ENCODE data around the gene PIP4P1.
A peak's percentile ranks its signal among the peaks of the same experiment; 100 is the strongest.

Gene PIP4P1

GRCh38 chr14:20435582-20436362 lies 25.5 kb downstream of the PIP4P1 start, which contains the start of gene KLHL33:
TSS of gene KLHL33 (minus strand) at chr14:20436166. CDS start at chr14:20435811, 355 bp downstream.
- DNase-seq (ENCODE audit: low read depth in 2 of 2), result no peak

GRCh38 chr14:20434701-20435581 lies 26.3 kb downstream of the PIP4P1 start:
- no peak for DNase-seq (ENCODE audit: low read depth in 2 of 2)

DNA sequence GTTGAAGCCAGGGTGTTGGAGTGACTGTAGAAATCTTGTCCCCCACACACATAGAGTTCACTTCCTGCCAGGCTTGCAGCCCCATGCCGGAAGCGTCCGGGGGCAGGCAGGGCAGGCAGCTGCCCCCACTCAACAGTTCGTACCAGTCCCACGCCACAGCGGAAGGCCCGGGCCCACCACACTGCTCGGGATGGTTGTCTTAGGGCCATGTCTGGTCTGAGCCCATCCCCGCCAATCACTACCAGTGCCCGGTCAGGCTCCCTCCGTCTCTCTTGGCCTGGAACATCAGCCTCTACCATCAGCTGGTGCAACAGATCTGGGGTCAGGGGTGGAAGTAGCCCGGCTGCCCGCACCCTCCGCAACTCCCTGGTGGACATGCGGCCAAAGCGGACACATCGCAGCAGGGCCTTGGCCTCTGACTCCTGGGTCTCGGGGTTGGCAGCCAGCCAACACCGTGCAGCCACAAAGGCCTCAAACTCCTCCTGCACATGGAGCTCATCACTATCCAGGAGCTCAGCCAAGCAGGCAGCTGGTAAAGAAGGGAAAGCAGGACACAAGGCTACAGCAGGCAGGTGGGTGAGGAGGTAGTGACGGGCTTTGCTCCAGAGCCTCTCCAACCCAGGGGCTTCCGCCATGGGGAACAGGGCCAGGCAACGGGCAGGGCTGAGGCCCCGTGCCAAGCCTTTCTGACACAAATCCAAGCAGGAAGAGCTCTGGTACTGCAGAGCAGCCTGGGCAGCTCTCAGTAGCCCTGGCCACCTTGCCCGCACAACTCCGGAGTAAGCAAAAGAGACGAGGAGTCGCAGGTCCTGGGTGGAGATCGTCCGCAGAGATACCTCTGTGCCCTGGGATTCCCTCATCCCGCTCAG lies 31.2 kb downstream of the PIP4P1 start:
- no peak for DNase-seq (ENCODE audit: low read depth in 2 of 2)

GRCh38 chr14:20428802-20429201 lies 32.4 kb downstream of the PIP4P1 start:
- no peak for DNase-seq (ENCODE audit: low read depth in 2 of 2)

DNA sequence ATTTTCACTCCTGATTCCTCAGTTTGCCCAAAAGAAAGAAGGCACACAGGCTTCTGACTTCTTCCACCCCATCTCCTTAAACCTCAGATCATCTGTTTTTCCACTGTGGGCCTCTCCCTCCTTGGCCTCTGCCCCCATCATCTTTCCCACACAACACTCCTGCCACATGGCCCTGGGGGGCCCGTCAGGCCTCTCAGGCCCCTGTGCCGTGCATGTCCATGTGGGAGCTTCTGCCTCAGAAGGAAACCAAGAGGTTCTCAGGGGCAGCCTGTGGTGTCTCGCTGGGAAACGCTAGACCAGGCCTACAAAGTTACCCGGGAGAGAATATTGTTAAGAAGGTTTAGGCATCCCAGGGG lies 33.2 kb downstream of the PIP4P1 start:
- DNase-seq (ENCODE audit: low read depth in 2 of 2), result no peak

DNA sequence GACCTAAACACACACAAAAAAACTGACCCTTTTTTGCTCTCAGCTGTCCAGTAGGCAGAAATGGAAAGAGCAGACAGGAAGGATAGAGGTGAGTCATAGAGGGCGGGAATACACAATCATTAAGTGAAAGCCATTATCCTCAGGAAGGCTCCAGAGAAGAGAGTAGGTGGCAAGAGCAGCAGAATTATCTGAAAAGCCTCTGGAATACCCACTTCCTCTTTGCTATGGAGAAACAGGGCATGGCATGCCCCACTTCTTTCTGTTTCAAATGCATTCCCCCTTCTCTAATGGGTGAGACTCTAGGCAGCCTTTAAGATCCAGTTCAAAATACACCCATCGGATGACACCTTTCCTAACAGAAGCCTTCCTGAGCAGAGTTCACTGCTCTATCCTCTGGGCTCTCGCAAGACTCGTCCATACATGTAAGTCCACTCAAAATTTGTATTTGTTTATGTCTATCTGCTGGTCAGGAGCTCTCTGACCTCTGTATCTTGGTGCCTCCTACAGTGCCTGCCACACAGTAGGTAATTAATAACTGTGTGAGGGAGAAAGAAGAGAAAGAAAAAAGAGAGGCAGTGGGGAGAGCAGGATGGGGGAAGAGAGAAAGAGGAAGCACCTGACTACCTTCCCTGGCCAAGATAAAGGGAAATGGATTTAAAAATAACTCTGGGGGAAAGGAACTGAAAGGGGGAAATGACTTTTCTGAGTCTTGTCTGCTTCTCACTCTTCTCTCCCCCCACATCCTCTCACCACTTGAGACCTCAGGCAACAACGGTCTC lies 33.8 kb downstream of the PIP4P1 start:
- no peak for DNase-seq (ENCODE audit: low read depth in 2 of 2)

DNA sequence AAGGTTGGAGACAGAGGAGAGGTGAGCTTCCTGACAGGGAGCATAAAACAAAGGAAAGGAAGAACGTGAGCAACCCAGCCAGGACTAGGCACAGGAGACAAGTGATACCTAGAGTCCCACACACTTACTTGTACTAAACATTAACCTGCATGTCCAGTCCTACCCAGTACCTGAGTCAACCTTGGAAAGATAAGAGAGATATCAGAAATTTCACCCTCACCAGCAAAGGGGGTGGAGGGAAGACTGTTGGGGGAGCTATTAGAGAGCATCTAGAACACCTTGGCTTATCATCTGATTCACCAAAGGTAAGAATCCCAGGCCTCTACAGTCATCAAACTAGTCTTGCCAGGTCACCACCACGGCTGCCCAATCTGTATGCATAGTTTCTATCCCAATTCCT lies 36.4 kb downstream of the PIP4P1 start:
- DNase-seq (ENCODE audit: low read depth in 2 of 2), result no peak

DNA sequence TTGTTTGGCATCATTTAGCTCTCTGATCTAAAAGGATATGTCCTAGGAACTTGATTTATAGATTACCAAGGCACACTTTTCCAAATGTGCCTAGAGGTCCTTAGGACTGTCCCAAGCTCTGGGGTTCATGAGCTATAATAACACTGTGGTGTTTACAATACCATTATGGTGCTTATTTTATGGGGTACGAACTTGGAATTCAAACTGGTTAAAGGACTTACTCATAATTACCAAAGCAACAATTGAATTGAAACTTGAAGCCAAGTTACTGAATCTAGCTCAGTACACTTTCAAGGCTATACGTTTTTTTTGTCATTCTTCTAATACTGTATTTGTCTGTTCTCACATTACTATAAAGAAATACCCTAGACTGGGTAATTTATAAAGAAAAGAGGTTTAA lies 38.3 kb downstream of the PIP4P1 start:
- no peak for DNase-seq (ENCODE audit: low read depth in 2 of 2)

- DNase-seq (ENCODE audit: low read depth in 2 of 2), result no peak
These were observed 40.0 kb downstream of the PIP4P1 start for GRCh38 chr14:20421267-20421666.

- no peak for DNase-seq (ENCODE audit: low read depth in 2 of 2)
These were observed 41.8 kb downstream of the PIP4P1 start for GRCh38 chr14:20419419-20419818.

DNA sequence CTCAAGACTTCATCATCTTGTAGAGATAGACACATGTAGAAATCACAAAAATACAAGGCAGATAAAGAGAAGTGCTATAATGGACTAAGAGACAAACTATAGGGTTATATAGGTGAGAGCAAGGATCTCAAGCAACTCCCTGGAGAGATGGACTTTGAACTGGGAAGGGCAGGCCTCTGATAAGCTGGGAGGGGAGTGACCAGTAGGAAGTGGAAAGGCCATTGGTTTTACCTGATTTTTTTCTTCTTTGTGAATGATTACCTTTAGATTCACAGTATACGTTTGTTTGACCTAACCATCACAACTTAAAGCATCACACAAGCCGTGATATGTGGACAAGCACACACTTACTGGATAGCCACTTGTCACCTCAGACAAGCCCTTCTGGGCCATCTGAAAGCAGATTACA lies 42.7 kb downstream of the PIP4P1 start:
- no peak for DNase-seq (ENCODE audit: low read depth in 2 of 2)

DNA sequence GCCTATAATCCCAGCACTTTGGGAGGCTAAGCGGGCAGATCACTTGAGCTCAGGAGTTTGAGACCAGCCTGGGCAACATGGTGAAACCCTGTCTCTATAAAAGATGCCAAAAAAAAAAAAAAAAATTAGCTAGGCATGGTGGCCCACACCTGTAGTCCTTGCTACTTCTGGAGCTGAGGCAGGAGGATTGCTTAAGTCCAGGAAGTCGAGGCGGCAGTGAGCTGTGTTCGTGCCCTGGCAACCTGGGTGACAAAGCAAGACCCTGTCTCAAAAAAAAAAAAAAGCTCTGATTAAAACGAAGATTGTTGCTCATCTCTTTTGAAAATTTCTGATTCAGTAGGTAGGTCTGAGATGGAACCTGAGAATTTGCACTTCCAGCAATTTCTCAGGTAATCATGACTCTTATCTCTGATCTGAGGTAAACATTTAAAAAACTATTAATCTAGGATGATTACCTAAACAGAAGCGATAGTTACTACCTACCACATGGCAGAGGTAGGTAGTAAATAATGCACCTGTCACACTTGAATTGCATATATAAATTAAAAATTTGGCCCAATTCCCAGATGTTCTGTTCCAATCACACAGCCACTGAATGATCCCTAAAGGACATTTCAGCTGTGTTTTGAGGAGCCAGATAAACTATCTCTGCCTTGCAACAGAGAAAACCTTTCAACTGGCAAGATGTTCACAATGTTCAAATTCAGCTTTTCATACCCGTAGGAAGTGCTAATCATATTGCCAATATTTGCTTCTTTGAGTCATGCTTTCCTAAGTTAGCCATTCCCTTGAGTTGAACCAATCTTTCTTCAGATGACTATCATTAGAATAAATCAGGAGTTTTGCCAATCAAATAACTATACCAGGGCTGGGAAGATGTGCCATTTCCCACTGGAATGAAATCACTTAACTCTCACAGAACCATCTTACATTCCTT lies 43.7 kb downstream of the PIP4P1 start:
- no peak for DNase-seq (ENCODE audit: low read depth in 2 of 2)

- DNase-seq (ENCODE audit: low read depth in 2 of 2), result no peak
These were observed 45.0 kb downstream of the PIP4P1 start for GRCh38 chr14:20416223-20416622.

GRCh38 chr14:20415782-20416206 lies 45.4 kb downstream of the PIP4P1 start:
- no peak for DNase-seq (ENCODE audit: low read depth in 2 of 2)

DNA sequence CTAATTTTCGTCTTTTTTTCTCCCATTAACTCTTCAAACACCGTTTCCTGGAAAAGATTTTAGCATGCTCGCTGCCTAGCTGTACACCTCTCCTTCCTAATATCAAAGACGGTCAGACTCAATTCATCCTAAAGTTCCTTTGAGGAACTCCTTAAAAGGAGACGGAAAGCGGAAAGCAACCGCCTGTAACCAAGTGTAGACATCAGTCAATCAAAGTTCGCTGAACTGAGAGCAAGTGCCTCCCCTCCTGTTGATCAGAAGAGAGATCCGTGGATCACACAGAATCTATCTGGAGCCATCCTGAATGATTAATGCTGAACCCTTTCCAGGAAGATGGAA lies 47.5 kb downstream of the PIP4P1 start:
- DNase-seq (ENCODE audit: low read depth in 2 of 2), result no peak

- DNase-seq (ENCODE audit: low read depth in 2 of 2), result peak; percentile 49 to 53
These were observed 48.1 kb downstream of the PIP4P1 start, which contains the start of gene TEP1 for GRCh38 chr14:20412876-20413743. TSS of gene TEP1 (minus strand) at chr14:20413501. CDS start at chr14:20408439, 5,062 bp downstream.

GRCh38 chr14:20412411-20412810 lies 48.8 kb downstream of the PIP4P1 start:
- no peak for DNase-seq (ENCODE audit: low read depth in 2 of 2)

GRCh38 chr14:20409226-20409625 lies 52.0 kb downstream of the PIP4P1 start:
- no peak for DNase-seq (ENCODE audit: low read depth in 2 of 2)
